NCI-H187 treated with DMSO at 0.1 percent for 48 hours (cell line): ENCODE data around the gene AXIN1.
"Not testable (repeated sequence)": the region's sequence is repeated elsewhere in the genome, so short reads cannot be mapped to it uniquely, and the experiment has no call there.

Experiments used
- DNase-seq: peaks from one replicate; lab custom pipeline; 2025; lab: John Stamatoyannopoulos, UW

The AXIN1 gene

GRCh38 chr16:333406-334094, 19.0 kb downstream of the AXIN1 start:
- no peak for DNase-seq

- not testable (repeated sequence) for DNase-seq
Measured at GRCh38 chr16:331181-331814, 21.2 kb downstream of the AXIN1 start.

- DNase-seq = no peak
Measured at GRCh38 chr16:330741-331140, 21.8 kb downstream of the AXIN1 start.

DNA sequence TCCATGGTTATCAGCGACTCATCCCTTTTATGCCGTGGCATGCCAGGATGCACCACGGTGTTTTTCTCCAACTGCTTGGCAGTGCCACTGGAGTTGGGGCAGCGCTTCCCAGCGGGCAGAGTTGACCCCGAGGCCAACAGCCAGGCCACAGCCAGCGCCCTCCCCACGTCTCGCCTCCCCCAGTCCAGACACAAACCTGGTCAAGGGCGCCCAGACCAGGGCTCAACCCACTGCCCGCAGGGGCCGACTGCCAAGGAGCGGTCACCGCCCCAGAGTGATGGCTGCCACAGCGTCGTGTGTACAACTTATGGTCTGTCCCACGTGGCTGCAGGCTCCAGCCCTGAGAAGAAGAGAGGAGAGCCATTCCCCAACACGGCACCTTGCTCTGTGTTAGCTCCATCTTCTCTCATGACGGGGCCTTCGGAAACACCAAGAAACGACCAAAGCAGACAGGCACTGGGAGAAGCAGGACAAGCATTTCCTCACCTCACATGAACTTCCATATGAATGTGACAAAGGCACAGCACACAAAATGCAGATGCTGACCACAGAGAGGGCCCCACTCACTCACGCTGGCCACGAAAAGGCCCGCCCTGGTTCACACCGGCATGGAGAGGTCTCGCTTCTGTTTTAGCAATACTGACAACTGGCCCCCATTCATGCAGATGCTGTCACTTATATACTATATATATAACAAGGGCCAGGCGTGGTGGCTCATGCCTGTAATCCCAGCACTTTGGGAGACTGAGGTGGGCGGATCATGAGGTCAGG, 27.0 kb downstream of the AXIN1 start:
- no peak for DNase-seq

GRCh38 chr16:324451-325334, 27.8 kb downstream of the AXIN1 start:
- no peak for DNase-seq

DNA sequence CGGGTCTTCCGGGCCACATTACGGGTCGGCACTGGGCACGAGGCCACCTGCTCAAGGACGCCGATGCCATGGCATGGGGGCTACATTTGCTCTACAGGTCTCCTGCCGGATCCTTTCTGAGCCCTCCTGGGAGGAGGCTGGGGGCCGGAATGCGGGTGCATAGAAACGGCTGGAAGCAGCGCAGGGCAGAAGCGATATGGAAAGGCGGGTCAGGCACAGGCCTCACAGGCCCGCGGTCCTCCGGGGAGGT, 28.4 kb downstream of the AXIN1 start:
- DNase-seq = no peak

GRCh38 chr16:322476-323143, 29.9 kb downstream of the AXIN1 start:
- no peak for DNase-seq

- no peak for DNase-seq
Measured at GRCh38 chr16:321532-321931, 31.0 kb downstream of the AXIN1 start.

GRCh38 chr16:320206-320605, 32.3 kb downstream of the AXIN1 start:
- DNase-seq = no peak

GRCh38 chr16:318628-319027, 33.9 kb downstream of the AXIN1 start:
- DNase-seq = no peak

GRCh38 chr16:317583-317982, 34.9 kb downstream of the AXIN1 start:
- no peak for DNase-seq

GRCh38 chr16:316741-317464, 35.6 kb downstream of the AXIN1 start:
- DNase-seq = no peak

- DNase-seq = no peak
Measured at GRCh38 chr16:314795-315299, 37.7 kb downstream of the AXIN1 start.

GRCh38 chr16:314351-314750, 38.2 kb downstream of the AXIN1 start:
- DNase-seq = no peak

GRCh38 chr16:311725-312124, 40.8 kb downstream of the AXIN1 start:
- no peak for DNase-seq

- no peak for DNase-seq
Measured at GRCh38 chr16:309476-309875, 43.0 kb downstream of the AXIN1 start.

DNA sequence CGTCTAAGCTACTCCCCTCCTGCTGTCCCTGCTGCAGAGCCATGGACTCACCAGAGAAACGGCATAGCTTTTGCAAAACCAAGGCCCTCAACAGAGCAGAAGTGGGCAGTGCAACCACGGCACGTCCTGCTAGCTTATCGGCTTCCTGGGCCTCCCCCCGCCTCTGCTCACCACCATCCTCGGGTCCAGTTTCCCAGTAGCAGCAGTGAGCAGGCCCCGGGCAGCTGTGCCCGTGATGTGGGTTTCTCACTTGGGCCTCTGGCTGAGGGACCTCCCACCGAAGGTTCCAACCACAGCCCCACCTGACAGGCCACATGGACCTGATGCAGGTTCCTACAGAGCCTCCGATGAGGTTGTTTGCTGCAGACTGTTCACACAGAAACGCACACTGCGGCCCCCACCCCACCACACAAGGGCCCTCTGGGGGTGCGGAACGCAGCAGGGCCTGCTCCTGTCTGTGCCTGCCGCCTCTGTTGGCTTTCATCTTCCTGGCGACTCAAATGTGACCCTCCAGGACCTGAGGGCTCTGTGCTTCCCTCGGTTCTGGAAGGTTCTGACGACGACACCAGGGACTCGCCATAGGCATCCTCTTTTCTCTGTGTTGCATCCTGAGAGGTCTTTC, 44.7 kb downstream of the AXIN1 start:
- no peak for DNase-seq

GRCh38 chr16:306911-307370, 45.6 kb downstream of the AXIN1 start:
- DNase-seq = peak; percentile 47

- DNase-seq = no peak
Measured at GRCh38 chr16:305916-306626, 46.5 kb downstream of the AXIN1 start.
